Endothelial cell of umbilical vein (primary cell): ENCODE results near the gene CCND3. TPM values are rescaled to one million over a fixed set of nuclear protein-coding genes. Genes with fewer than 3 reads are reported as not detected.
A peak's percentile ranks its signal among the peaks of the same experiment; 100 is the strongest.

Experiments used
- BruUV-seq: library from RNA; stranded (reverse); fragments of 400-500 nt; replicated peaks from 2 replicates; lab custom pipeline; 2021; lab: Mats Ljungman, UMichigan
- CTCF ChIA-PET: fragments of 300-600, 350-600 bp; sonication (Branson Sonifier 250); formaldehyde crosslinking; loops from one replicate; lab custom pipeline; 2021; ENCODE audit warnings: antibody characterized with exemption, inconsistent platforms; lab: Charles Lee
- POLR2A ChIA-PET: fragments of 300-600, 350-600 bp; sonication (Branson Sonifier 250); formaldehyde crosslinking; loops from one replicate; lab custom pipeline; 2021; ENCODE audit warnings: antibody characterized with exemption, inconsistent platforms; lab: Charles Lee
- DNase-seq: peaks from one replicate; pipeline ENCODE4 v3.0.0-alpha.2; 2011; ENCODE audit warnings: low read depth, low spot score
- FAIRE-seq: peaks from 2 replicates; lab custom pipeline; 2011; peaks lifted over from hg19 to GRCh38; lab: Jason Lieb, UNC
- H2AFZ ChIP-seq: 2 replicates; pipeline ENCODE4 v1.6.0; 2012; ENCODE audit warnings: low read depth, low read length, control low read depth, inconsistent platforms
- H3K27ac ChIP-seq: 2 replicates; pipeline ENCODE4 v1.5.1; 2011; ENCODE audit warnings: low read depth, mild to moderate bottlenecking, control low read depth, low read length, moderate library complexity; ENCODE audit not compliant: insufficient read depth
- H3K27me3 ChIP-seq, 2 experiments: 2 replicates each; pipeline versions ENCODE4 v1.6.0 to v1.6.1; 2011; ENCODE audit warnings: low read length in 2 of 2, mixed read lengths in 1 of 2; ENCODE audit not compliant: control insufficient read depth in 2 of 2, insufficient read depth in 2 of 2
- H3K36me3 ChIP-seq, 2 experiments: 2 replicates in 1 of 2; 3 replicates in 1 of 2; pipeline ENCODE4 v1.5.1; 2011; ENCODE audit warnings: low read length in 2 of 2, mild to moderate bottlenecking in 1 of 2, moderate library complexity in 1 of 2; ENCODE audit not compliant: control insufficient read depth in 2 of 2, insufficient read depth in 2 of 2; ENCODE audit errors: extremely low read depth in 1 of 2
- H3K4me1 ChIP-seq: 3 replicates; pipeline ENCODE4 v1.5.1; 2011; ENCODE audit warnings: mild to moderate bottlenecking, low read length; ENCODE audit not compliant: control insufficient read depth, insufficient read depth; ENCODE audit errors: extremely low read depth
- H3K4me2 ChIP-seq: 2 replicates; pipeline ENCODE4 v1.6.1; 2011; ENCODE audit warnings: low read length, control low read depth, mixed read lengths; ENCODE audit not compliant: insufficient read depth
- H3K4me3 ChIP-seq, 3 experiments: fragments of 200-600 bp in 1 of 3; sonication (generic), shearing (Covaris generic) in 1 of 3; replicated peaks in 1 of 3; 2 replicates each; pipeline ENCODE4 v1.5.1; 2011 to 2016; ENCODE audit warnings: control low read depth in 3 of 3, low read length in 3 of 3, mild to moderate bottlenecking in 2 of 3, inconsistent platforms in 1 of 3, low read depth in 1 of 3, moderate library complexity in 1 of 3; ENCODE audit not compliant: insufficient read depth in 1 of 3
- H3K79me2 ChIP-seq: 2 replicates; pipeline ENCODE4 v1.6.0; 2012; ENCODE audit warnings: low read length, inconsistent platforms; ENCODE audit not compliant: control insufficient read depth, insufficient read depth
- H3K9ac ChIP-seq: replicated peaks from 2 replicates; pipeline ENCODE3; 2011; ENCODE audit warnings: low read length, control low read depth; ENCODE audit not compliant: insufficient read depth; ENCODE audit errors: extremely low read depth
- H3K9me1 ChIP-seq: replicated peaks from 3 replicates; pipeline ENCODE4 v1.6.0; 2011; ENCODE audit warnings: mild to moderate bottlenecking, low read length; ENCODE audit not compliant: control insufficient read depth, insufficient read depth; ENCODE audit errors: extremely low read depth
- H3K9me3 ChIP-seq: replicated peaks from 2 replicates; pipeline ENCODE4 v1.5.1; 2012; ENCODE audit warnings: low read length, inconsistent platforms; ENCODE audit not compliant: control insufficient read depth, insufficient read depth
- H4K20me1 ChIP-seq: replicated peaks from 2 replicates; pipeline ENCODE3; 2011; ENCODE audit warnings: mild to moderate bottlenecking, low read length; ENCODE audit not compliant: control insufficient read depth, insufficient read depth; ENCODE audit errors: extremely low read depth
- EZH2 ChIP-seq: IDR thresholded peaks from 2 replicates; pipeline ENCODE4 v1.6.1; 2012; ENCODE audit warnings: borderline replicate concordance, low read depth, mild to moderate bottlenecking, moderate library complexity, low read length, inconsistent platforms; ENCODE audit not compliant: severe bottlenecking
- FOS ChIP-seq: IDR thresholded peaks from 2 replicates; pipeline ENCODE4 v1.6.1; 2011; ENCODE audit warnings: mild to moderate bottlenecking, low read length, moderate library complexity, borderline replicate concordance; ENCODE audit not compliant: insufficient read depth
- GATA2 ChIP-seq: IDR thresholded peaks from 2 replicates; pipeline ENCODE4 v1.7.0; 2011; ENCODE audit warnings: low read depth, mild to moderate bottlenecking, moderate library complexity, mixed read lengths, low read length; ENCODE audit not compliant: insufficient read length, insufficient read depth
- JUN ChIP-seq: IDR thresholded peaks from 2 replicates; pipeline ENCODE4 v1.6.1; 2011; ENCODE audit warnings: borderline replicate concordance, low read depth; ENCODE audit not compliant: insufficient read length, insufficient read depth
- MYC ChIP-seq: IDR thresholded peaks from one replicate; pipeline ENCODE4 v1.6.1; 2011; ENCODE audit warnings: mild to moderate bottlenecking, low read depth, low read length
- POLR2A ChIP-seq: IDR thresholded peaks from 2 replicates; pipeline ENCODE4 v1.6.1; 2012; ENCODE audit warnings: low read depth, mild to moderate bottlenecking, control low read depth, low read length
- POLR2AphosphoS5 ChIP-seq: IDR thresholded peaks from 2 replicates; pipeline ENCODE4 v1.6.1; 2012; ENCODE audit warnings: low read depth, mild to moderate bottlenecking, control low read depth, low read length, moderate library complexity; ENCODE audit not compliant: insufficient read depth
- dilution Hi-C: fragments of 300-500 bp; cut with MboI; formaldehyde crosslinking; loops from one replicate; pipeline ENCODE4 v1.15.0; 2019; ENCODE audit warnings: low sequenced_read_pairs; ENCODE audit not compliant: extremely low pct_ligation_motif_present
- intact Hi-C: fragments of 100-400 bp; cut with micrococcal nuclease; formaldehyde crosslinking; loops from one replicate; pipeline ENCODE4 v1.10.0; 2022
- polyA plus RNA-seq, 4 experiments: library from polyadenylated mRNA; depleted of rRNA in 3 of 4; stranded (reverse) in 3 of 4; unstranded in 1 of 4; fragments of >200 nt; gene quantifications; 2 replicates each; pipeline versions ENCODE4 v1.2.1 to v1.2.3, GENCODE V29; 2011 to 2012; ENCODE audit warnings: missing spikeins in 1 of 4
- total RNA-seq: library from RNA; stranded (reverse); gene quantifications from 2 replicates; pipeline ENCODE4 v1.2.3, GENCODE V29; 2021
- TF ChIP-seq, protein P1 (sequence below), 2 donors: IDR thresholded peaks; 1 replicate in 1 of 2; 2 replicates in 1 of 2; pipeline ENCODE4 v1.5.1; 2011; ENCODE audit warnings: low read length in 2 of 2, mild to moderate bottlenecking in 2 of 2, moderate library complexity in 2 of 2, control low read depth in 1 of 2, inconsistent platforms in 1 of 2, low read depth in 1 of 2; ENCODE audit not compliant: insufficient read depth in 1 of 2; ENCODE audit errors: extremely low read depth in 1 of 2
- TF ChIP-seq, protein P2 (sequence below): IDR thresholded peaks from 2 replicates; pipeline ENCODE4 v1.6.1; 2011; ENCODE audit not compliant: insufficient read depth, insufficient read length

The CCND3 gene
- total and polyA plus RNA-seq, 2 donors (not counting 3 experiments of a cell fraction or from before 2014, with no cell fraction given): 87.5 to 98.7 TPM

DNA sequence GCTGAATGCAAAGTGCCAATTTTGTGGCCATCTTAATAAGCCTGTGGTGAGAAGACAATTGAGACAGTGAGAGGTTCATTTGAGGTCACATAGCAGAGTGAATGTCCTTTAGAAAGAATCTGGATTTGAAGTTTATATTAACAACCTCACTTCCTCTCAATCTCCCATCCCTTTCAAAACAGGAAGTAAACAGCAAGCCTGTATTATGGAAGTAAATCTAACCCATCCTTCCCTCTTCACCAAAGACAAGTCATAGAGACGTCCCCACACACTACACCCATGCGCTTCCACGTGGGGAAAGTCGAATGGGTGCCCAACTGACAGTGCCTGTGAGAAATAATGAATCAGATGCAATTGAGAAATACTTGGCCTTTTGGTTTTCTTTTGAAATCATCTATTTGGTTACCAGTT lies 28.8 kb upstream of the CCND3 start:
- peaks cover 34% of the 10 kb centered on the region for H3K4me1 ChIP-seq
- POLR2A ChIA-PET: no interaction called here
- no peaks in the 10 kb centered on the region for H4K20me1 ChIP-seq
- no peaks in the 10 kb centered on the region for H3K79me2 ChIP-seq
- DNase-seq (peak; percentile 16), FAIRE-seq (peak; percentile 62)
- H3K36me3 ChIP-seq: no peaks in the 10 kb centered on the region
- no peaks in the 10 kb centered on the region for H3K9me3 ChIP-seq
- H3K27ac ChIP-seq: no peak overlapping the region
- BruUV-seq: no TSS peak
- peak overlapping the region; percentile 24 for H3K4me2 ChIP-seq
- peak overlapping the region; percentile 54 for H2AFZ ChIP-seq
- no peaks in the 10 kb centered on the region for H3K27me3 ChIP-seq
- CTCF ChIA-PET: no interaction called here
- no peak overlapping the region for H3K4me3 ChIP-seq
- no peak overlapping the region for H3K9ac ChIP-seq
- dilution Hi-C loops (no loop called here), intact Hi-C loops (no loop called here)
- no peak for TF ChIP-seq POLR2AphosphoS5
- TF ChIP-seq, protein P1, sequence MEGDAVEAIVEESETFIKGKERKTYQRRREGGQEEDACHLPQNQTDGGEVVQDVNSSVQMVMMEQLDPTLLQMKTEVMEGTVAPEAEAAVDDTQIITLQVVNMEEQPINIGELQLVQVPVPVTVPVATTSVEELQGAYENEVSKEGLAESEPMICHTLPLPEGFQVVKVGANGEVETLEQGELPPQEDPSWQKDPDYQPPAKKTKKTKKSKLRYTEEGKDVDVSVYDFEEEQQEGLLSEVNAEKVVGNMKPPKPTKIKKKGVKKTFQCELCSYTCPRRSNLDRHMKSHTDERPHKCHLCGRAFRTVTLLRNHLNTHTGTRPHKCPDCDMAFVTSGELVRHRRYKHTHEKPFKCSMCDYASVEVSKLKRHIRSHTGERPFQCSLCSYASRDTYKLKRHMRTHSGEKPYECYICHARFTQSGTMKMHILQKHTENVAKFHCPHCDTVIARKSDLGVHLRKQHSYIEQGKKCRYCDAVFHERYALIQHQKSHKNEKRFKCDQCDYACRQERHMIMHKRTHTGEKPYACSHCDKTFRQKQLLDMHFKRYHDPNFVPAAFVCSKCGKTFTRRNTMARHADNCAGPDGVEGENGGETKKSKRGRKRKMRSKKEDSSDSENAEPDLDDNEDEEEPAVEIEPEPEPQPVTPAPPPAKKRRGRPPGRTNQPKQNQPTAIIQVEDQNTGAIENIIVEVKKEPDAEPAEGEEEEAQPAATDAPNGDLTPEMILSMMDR (IDR thresholded peaks at IDR 0.05; ENCODE audit: extremely low read depth in 1 of 2, insufficient read depth in 1 of 2, low read depth in 1 of 2, low read length in 2 of 2): no peak
- TF ChIP-seq, protein P2, sequence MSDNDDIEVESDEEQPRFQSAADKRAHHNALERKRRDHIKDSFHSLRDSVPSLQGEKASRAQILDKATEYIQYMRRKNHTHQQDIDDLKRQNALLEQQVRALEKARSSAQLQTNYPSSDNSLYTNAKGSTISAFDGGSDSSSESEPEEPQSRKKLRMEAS: no peak
- no peak for TF ChIP-seq POLR2A
- no peak for TF ChIP-seq FOS
- TF ChIP-seq MYC: no peak
- no peak for TF ChIP-seq GATA2
- TF ChIP-seq EZH2: no peak
- no peak for TF ChIP-seq JUN
- H3K9me1 ChIP-seq: no peaks in the 10 kb centered on the region
